ENCODE measurements around the gene ABCG1.
"Not testable (repeated sequence)": the region's sequence is repeated elsewhere in the genome, so short reads cannot be mapped to it uniquely, and the experiment has no call there.

The ABCG1 gene

DNA sequence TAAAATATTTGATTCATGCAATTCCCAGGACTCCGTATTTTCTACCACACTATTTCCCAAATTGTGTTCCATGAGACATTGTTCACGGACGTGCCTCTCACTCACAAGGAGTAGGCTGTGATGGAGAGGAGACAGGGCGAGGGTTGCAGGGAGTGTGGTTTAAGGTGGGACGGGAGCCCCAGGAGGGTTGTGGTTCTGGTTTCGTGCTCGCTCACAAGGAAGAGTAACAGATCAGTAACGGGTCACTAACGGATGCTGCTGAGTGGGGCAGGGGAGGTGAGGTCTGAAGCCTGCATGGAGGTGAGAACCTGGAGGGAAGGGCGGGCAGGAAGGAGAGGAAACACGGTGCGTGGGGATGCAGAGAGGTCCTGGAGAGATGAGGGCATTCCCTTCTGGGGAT, 67.5 kb downstream of the ABCG1 start:
- Histone ChIP-seq H3K4me1 (ENCODE audit: control insufficient read depth, insufficient read depth, low read length, poor library complexity, severe bottlenecking) (no peaks in the 10 kb centered on the region), H3K4me3 (ENCODE audit: extremely low read depth, insufficient read depth, low read length, poor library complexity, severe bottlenecking) (no peak overlapping the region), H3K27ac (ENCODE audit: low read depth, low read length, severe bottlenecking) (no peak overlapping the region), H3K9me3 (ENCODE audit: control insufficient read depth, low read length) (peaks cover 5% of the 10 kb centered on the region), H3K36me3 (ENCODE audit: control insufficient read depth, insufficient read depth, low read length) (no peaks in the 10 kb centered on the region)
- 85 to 87% methylated on average over 8 to 11 of the region's 12 CpGs for WGBS, 2 experiments (ENCODE audit: insufficient coverage in 2 of 2)

DNA sequence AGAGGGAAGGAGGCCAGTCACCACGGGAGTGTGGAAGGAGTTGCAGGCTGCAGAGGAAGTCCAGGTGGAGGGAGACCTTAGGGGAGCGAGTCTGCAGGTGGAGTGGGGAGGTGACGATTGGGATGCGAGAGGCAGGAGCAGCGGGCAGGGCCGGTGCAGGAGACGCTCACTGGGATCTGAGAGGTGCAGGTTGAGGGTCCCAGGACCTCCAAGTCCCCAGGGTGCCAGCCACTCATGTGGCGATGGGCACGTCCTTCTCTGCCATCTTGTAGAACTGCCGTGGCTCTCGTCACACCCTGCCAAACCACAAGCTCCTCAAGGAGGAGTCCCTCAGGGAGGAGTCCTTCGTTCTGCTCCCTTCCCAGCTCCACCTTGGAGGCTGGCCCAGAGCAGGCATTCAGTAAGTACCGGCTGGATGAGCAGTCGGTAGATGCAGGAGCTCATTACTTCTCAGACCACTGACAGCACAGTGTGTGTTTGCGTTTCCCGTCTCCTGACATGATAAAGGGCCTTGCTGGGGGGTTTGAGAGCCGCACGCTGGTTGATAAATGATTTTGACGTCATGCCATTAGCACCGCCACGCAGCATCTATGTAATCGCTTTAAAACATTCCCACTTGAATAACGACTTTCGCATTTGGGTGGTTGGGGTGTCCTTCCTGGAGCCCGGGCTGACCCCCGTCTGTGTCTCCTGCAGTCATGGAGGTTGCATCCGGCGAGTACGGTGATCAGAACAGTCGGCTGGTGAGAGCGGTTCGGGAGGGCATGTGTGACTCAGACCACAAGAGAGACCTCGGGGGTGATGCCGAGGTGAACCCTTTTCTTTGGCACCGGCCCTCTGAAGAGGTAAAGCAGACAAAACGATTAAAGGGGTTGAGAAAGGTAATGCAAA, 68.5 kb downstream of the ABCG1 start:
- H3K27ac ChIP-seq (ENCODE audit: low read depth, low read length, severe bottlenecking) = no peak overlapping the region
- H3K9me3 ChIP-seq (ENCODE audit: control insufficient read depth, low read length) = peaks cover 5% of the 10 kb centered on the region
- H3K4me1 ChIP-seq (ENCODE audit: control insufficient read depth, insufficient read depth, low read length, poor library complexity, severe bottlenecking) = no peaks in the 10 kb centered on the region
- no peak overlapping the region for H3K4me3 ChIP-seq (ENCODE audit: extremely low read depth, insufficient read depth, low read length, poor library complexity, severe bottlenecking)
- WGBS, 2 experiments (ENCODE audit: insufficient coverage in 2 of 2) = 92% methylated on average over 30 to 35 of the region's 36 CpGs
- no peaks in the 10 kb centered on the region for H3K36me3 ChIP-seq (ENCODE audit: control insufficient read depth, insufficient read depth, low read length)

DNA sequence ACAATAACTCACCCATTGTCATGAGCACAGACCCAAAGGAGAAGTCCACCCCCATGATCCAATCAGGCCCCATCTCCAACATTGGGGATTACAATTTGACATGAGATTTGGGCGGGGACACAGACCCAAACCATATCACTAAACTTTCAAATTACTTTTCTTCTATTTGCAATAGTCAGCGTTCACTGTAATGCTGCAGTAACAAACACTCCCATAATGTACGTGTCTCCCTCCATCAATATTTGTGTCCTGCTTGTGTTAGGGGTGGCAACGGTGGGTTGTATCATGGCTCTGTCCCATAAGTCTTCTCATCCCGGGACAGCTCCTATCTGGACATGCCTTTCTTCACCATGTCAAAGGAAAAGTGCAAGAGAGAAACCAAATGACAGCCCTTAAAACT, 70.0 kb downstream of the ABCG1 start:
- Histone ChIP-seq H3K9me3 (ENCODE audit: control insufficient read depth, low read length) (peaks cover 5% of the 10 kb centered on the region), H3K27ac (ENCODE audit: low read depth, low read length, severe bottlenecking) (no peak overlapping the region), H3K36me3 (ENCODE audit: control insufficient read depth, insufficient read depth, low read length) (no peaks in the 10 kb centered on the region), H3K4me3 (ENCODE audit: extremely low read depth, insufficient read depth, low read length, poor library complexity, severe bottlenecking) (no peak overlapping the region), H3K4me1 (ENCODE audit: control insufficient read depth, insufficient read depth, low read length, poor library complexity, severe bottlenecking) (no peaks in the 10 kb centered on the region)
- 82 to 86% methylated on average over 4 of the region's 5 CpGs for WGBS, 2 experiments (ENCODE audit: insufficient coverage in 2 of 2)

DNA sequence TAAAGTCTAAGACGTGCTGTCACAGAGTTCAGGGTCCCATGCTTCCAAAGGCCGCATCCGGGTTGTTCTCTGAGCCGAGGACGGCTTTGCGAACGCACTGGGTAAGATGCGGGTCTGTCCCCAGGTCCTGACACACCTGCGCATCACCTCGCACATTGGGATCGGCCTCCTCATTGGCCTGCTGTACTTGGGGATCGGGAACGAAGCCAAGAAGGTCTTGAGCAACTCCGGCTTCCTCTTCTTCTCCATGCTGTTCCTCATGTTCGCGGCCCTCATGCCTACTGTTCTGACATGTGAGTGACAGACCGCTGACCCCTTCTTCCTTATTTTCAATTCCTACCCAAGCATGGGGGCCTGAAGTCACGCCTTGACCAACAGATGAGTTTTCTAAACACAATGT, 71.0 kb downstream of the ABCG1 start:
- Histone ChIP-seq H3K4me3 (ENCODE audit: extremely low read depth, insufficient read depth, low read length, poor library complexity, severe bottlenecking) (no peak overlapping the region), H3K9me3 (ENCODE audit: control insufficient read depth, low read length) (peaks cover 5% of the 10 kb centered on the region), H3K36me3 (ENCODE audit: control insufficient read depth, insufficient read depth, low read length) (no peaks in the 10 kb centered on the region), H3K4me1 (ENCODE audit: control insufficient read depth, insufficient read depth, low read length, poor library complexity, severe bottlenecking) (no peaks in the 10 kb centered on the region), H3K27ac (ENCODE audit: low read depth, low read length, severe bottlenecking) (no peak overlapping the region)
- 94 to 96% methylated on average over 17 of the region's 18 CpGs for WGBS, 2 experiments (ENCODE audit: insufficient coverage in 2 of 2)

DNA sequence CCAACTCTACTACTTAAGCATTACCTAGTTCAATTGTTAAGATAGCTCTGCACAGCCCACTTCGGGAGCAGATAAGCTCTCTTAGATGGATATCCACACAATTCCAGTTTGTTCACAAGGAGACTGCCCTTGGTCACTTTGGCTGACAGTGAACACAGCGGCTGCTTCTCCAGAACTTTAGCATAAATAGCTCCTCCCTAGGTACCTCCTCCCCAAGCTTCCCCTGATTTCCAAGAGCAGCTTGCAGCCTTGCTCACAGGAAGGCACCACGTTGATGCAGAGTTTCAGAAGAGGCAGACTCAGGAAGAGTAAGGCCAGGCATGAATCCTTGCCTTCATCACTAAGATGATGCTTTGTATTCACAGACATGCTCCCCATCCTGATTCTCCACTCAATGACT, 71.6 kb downstream of the ABCG1 start:
- H3K36me3 ChIP-seq (ENCODE audit: control insufficient read depth, insufficient read depth, low read length) = no peaks in the 10 kb centered on the region
- H3K4me1 ChIP-seq (ENCODE audit: control insufficient read depth, insufficient read depth, low read length, poor library complexity, severe bottlenecking) = no peaks in the 10 kb centered on the region
- no peak overlapping the region for H3K4me3 ChIP-seq (ENCODE audit: extremely low read depth, insufficient read depth, low read length, poor library complexity, severe bottlenecking)
- peaks cover 5% of the 10 kb centered on the region for H3K9me3 ChIP-seq (ENCODE audit: control insufficient read depth, low read length)
- WGBS, 2 experiments (ENCODE audit: insufficient coverage in 2 of 2) = 60 to 70% methylated on average over 3 of the region's 3 CpGs
- H3K27ac ChIP-seq (ENCODE audit: low read depth, low read length, severe bottlenecking) = no peak overlapping the region

DNA sequence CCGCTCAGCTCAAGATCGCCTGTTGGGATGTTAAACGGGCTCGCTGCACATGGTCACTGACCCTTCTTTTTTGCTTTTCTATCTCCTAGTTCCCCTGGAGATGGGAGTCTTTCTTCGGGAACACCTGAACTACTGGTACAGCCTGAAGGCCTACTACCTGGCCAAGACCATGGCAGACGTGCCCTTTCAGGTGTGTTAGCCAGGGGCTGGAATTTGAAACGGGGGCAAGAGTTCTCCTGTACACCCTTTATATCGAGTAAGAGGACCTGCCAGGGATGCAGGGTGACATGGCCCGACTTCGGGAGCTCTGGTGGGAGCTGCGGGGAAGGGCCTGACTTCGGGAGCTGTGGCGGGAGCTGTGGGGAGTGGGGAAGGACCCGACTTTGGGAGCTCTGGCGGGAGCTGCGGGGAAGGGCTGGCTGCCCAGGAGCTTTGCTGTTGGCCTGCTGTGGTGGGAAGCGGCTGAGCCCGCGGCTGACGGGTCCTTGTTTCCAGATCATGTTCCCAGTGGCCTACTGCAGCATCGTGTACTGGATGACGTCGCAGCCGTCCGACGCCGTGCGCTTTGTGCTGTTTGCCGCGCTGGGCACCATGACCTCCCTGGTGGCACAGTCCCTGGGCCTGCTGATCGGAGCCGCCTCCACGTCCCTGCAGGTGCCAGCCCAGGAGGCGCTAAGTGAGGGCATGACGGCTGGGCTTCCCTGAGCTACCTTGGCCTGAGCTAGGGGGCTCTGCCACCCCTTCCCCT, 72.2 kb downstream of the ABCG1 start:
- WGBS, 2 experiments (ENCODE audit: insufficient coverage in 2 of 2) = 91 to 93% methylated on average over 32 to 33 of the region's 35 CpGs
- no peak overlapping the region for H3K27ac ChIP-seq (ENCODE audit: low read depth, low read length, severe bottlenecking)
- no peak overlapping the region for H3K4me3 ChIP-seq (ENCODE audit: extremely low read depth, insufficient read depth, low read length, poor library complexity, severe bottlenecking)
- H3K9me3 ChIP-seq (ENCODE audit: control insufficient read depth, low read length) = peaks cover 5% of the 10 kb centered on the region
- H3K36me3 ChIP-seq (ENCODE audit: control insufficient read depth, insufficient read depth, low read length) = no peaks in the 10 kb centered on the region
- no peaks in the 10 kb centered on the region for H3K4me1 ChIP-seq (ENCODE audit: control insufficient read depth, insufficient read depth, low read length, poor library complexity, severe bottlenecking)

DNA sequence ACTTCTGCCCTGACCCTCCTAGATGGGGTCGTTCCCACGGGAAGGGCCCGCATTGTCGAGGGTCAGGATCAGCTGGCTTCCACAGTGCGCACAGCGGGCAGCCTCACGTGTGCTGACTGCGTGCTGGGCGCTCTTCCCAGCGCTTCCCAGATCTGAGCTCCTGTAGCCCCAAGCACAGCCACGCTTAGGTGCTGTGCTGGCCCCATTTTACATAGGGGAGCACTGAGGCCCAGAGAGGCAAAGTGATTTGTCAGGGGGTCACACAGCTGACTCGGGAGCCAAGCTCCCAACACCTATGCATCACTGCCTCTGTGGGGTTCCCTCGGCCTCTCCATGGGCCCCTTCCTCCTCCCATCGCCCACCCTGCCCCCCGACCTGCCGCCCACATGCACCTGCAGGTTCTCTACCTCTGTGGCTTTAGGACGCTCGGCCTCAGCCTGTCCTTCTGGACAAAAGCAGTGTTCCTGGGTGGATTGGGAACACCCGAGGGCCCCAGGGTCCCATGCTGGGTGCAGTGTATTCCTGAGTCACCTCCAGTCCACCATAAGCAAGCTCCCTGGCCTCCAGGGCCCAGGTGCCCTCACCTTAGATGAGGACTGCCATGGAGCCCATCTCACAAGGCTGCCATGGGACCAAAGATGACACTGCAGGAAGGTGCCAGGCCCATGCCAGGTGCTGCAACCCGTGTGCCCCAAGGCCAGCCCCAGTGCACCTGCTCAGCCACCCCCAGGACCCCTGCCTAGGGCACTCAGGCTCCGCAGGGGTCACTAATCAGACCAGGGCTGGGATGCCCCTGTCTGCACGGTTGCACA, 73.0 kb downstream of the ABCG1 start:
- WGBS, 2 experiments (ENCODE audit: insufficient coverage in 2 of 2) = 86% methylated on average over 19 to 21 of the region's 22 CpGs
- Histone ChIP-seq H3K9me3 (ENCODE audit: control insufficient read depth, low read length) (peaks cover 5% of the 10 kb centered on the region), H3K36me3 (ENCODE audit: control insufficient read depth, insufficient read depth, low read length) (no peaks in the 10 kb centered on the region), H3K27ac (ENCODE audit: low read depth, low read length, severe bottlenecking) (no peak overlapping the region), H3K4me3 (ENCODE audit: extremely low read depth, insufficient read depth, low read length, poor library complexity, severe bottlenecking) (no peak overlapping the region), H3K4me1 (ENCODE audit: control insufficient read depth, insufficient read depth, low read length, poor library complexity, severe bottlenecking) (no peaks in the 10 kb centered on the region)

DNA sequence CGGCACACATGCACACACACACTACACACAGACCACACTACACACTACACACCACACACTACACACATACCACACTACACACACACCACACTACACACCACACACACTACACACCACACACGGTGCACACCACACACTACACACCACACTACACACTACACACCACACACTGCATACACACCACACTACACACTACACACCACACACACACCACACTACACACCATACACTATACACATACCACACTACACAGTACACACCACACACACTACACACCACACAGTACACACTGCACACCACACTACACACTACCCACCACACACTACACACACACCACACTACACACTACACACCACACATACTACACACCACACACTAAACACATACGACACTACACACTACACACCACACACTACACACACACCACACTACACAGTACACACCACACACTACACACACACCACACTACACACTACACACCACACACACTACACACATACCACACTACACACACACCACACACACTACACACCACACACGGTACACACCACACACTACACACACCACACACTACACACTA, 73.7 kb downstream of the ABCG1 start:
- not testable (repeated sequence) for H3K9me3 ChIP-seq (ENCODE audit: control insufficient read depth, low read length); H3K4me3 ChIP-seq (ENCODE audit: extremely low read depth, insufficient read depth, low read length, poor library complexity, severe bottlenecking); H3K36me3 ChIP-seq (ENCODE audit: control insufficient read depth, insufficient read depth, low read length); H3K4me1 ChIP-seq (ENCODE audit: control insufficient read depth, insufficient read depth, low read length, poor library complexity, severe bottlenecking); H3K27ac ChIP-seq (ENCODE audit: low read depth, low read length, severe bottlenecking)
- WGBS, 2 experiments (ENCODE audit: insufficient coverage in 2 of 2) = 64 to 81% methylated on average over 2 to 4 of the region's 4 CpGs

DNA sequence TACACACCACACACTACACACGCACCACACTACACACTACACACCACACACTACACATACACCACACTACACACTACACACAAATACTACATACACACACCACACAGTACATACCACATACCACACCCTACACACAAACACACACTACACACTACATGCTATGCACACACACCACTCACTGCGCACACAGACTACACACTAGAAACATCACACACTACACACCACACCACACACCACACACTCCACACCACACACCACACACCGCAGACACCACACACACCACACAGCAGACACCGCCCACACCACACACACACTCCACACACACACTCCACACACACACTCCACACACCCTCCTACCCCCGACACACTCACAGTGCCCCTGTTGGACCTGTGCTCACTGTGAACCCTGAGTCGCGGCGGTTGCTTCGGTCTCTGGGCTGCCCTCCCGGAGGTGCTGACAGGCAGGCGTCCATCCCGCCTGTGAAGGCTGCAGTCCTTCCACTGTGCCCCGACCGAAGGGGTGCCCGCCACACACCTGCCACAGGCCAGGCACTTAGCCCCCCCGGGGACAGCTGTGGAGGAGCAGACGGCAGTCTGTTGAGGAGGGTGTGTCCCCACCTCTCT, 74.8 kb downstream of the ABCG1 start:
- 92 to 98% methylated on average over 12 to 13 of the region's 17 CpGs for WGBS, 2 experiments (ENCODE audit: insufficient coverage in 2 of 2)
- peaks cover 5% of the 10 kb centered on the region for H3K9me3 ChIP-seq (ENCODE audit: control insufficient read depth, low read length)
- H3K4me3 ChIP-seq (ENCODE audit: extremely low read depth, insufficient read depth, low read length, poor library complexity, severe bottlenecking) = no peak overlapping the region
- no peaks in the 10 kb centered on the region for H3K36me3 ChIP-seq (ENCODE audit: control insufficient read depth, insufficient read depth, low read length)
- no peak overlapping the region for H3K27ac ChIP-seq (ENCODE audit: low read depth, low read length, severe bottlenecking)
- H3K4me1 ChIP-seq (ENCODE audit: control insufficient read depth, insufficient read depth, low read length, poor library complexity, severe bottlenecking) = no peaks in the 10 kb centered on the region

DNA sequence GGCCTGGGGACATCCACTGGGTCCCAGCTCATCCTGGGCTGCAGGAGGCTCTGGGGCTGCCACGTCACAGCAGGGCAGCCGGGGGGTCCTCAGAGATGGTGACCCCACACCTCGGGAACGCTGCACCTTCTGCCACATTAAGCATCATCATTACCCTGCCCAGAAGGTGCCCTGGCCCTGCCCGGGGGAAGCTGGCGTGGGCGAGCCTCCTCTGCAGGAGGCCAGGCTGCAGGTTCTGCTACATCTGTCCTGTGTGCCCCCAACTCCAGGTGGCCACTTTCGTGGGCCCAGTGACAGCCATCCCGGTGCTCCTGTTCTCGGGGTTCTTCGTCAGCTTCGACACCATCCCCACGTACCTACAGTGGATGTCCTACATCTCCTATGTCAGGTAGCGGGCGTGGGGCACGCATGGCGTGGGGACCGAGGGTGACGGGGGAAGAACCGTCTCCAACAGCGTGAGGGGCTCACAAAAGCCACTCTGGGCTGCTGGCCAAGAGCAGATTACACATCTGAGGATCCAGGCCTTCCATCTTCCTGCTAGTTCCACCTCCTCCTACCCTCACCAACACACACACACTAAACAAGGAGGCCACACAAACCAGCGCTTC, 75.4 kb downstream of the ABCG1 start:
- WGBS, 2 experiments (ENCODE audit: insufficient coverage in 2 of 2) = 95 to 97% methylated on average over 12 to 21 of the region's 22 CpGs
- no peak overlapping the region for H3K4me3 ChIP-seq (ENCODE audit: extremely low read depth, insufficient read depth, low read length, poor library complexity, severe bottlenecking)
- H3K9me3 ChIP-seq (ENCODE audit: control insufficient read depth, low read length) = peaks cover 2% of the 10 kb centered on the region
- H3K4me1 ChIP-seq (ENCODE audit: control insufficient read depth, insufficient read depth, low read length, poor library complexity, severe bottlenecking) = no peaks in the 10 kb centered on the region
- H3K36me3 ChIP-seq (ENCODE audit: control insufficient read depth, insufficient read depth, low read length) = no peaks in the 10 kb centered on the region
- no peak overlapping the region for H3K27ac ChIP-seq (ENCODE audit: low read depth, low read length, severe bottlenecking)

Data from mesodermal cell (in vitro differentiated cells).